Keratinocyte (primary cell): ENCODE data around the gene CA4. TPM values are rescaled to one million over a fixed set of nuclear protein-coding genes. Genes with fewer than 3 reads are reported as not detected.

Experiments used
- DNase-seq: peaks from one replicate; pipeline ENCODE4 v3.0.0-alpha.2; 2011; ENCODE audit warnings: low read depth, missing footprints, low spot score
- FAIRE-seq: peaks from 2 replicates; lab custom pipeline; 2011; peaks lifted over from hg19 to GRCh38; lab: Jason Lieb, UNC
- H2AFZ ChIP-seq: 2 replicates; pipeline ENCODE4 v1.6.0; 2012; ENCODE audit warnings: low read length, control low read depth, inconsistent platforms; ENCODE audit not compliant: control insufficient read depth
- H3K27ac ChIP-seq: 2 replicates; pipeline ENCODE4 v1.5.1; 2011; ENCODE audit warnings: low read length; ENCODE audit not compliant: control insufficient read depth, insufficient read depth
- H3K27me3 ChIP-seq: 3 replicates; pipeline ENCODE4 v1.6.0; 2011; ENCODE audit warnings: low read length; ENCODE audit not compliant: control insufficient read depth, insufficient read depth; ENCODE audit errors: extremely low read depth
- H3K36me3 ChIP-seq, 2 experiments: 2 replicates in 1 of 2; 3 replicates in 1 of 2; pipeline ENCODE4 v1.5.1; 2011; ENCODE audit warnings: low read length in 2 of 2, mild to moderate bottlenecking in 1 of 2; ENCODE audit not compliant: control insufficient read depth in 2 of 2, insufficient read depth in 2 of 2; ENCODE audit errors: extremely low read depth in 1 of 2
- H3K4me1 ChIP-seq: 3 replicates; pipeline ENCODE4 v1.5.1; 2011; ENCODE audit warnings: low read length; ENCODE audit not compliant: control insufficient read depth, insufficient read depth; ENCODE audit errors: extremely low read depth
- H3K4me2 ChIP-seq: 3 replicates; pipeline ENCODE4 v1.6.0; 2011; ENCODE audit warnings: low read depth, low read length; ENCODE audit not compliant: control insufficient read depth, insufficient read depth; ENCODE audit errors: extremely low read depth
- H3K4me3 ChIP-seq, 3 experiments: fragments of 200-600 bp in 1 of 3; sonication (generic) in 1 of 3; 2 replicates in 2 of 3; 3 replicates in 1 of 3; pipeline ENCODE4 v1.5.1; 2011 to 2016; ENCODE audit warnings: low read length in 3 of 3, mild to moderate bottlenecking in 3 of 3, control low read depth in 2 of 3, inconsistent platforms in 1 of 3, low read depth in 1 of 3, mixed read lengths in 1 of 3, mixed run types in 1 of 3, moderate library complexity in 1 of 3; ENCODE audit not compliant: control insufficient read depth in 2 of 3, insufficient read depth in 2 of 3; ENCODE audit errors: extremely low read depth in 1 of 3
- H3K79me2 ChIP-seq: 2 replicates; pipeline ENCODE4 v1.6.0; 2012; ENCODE audit warnings: low read length; ENCODE audit not compliant: control insufficient read depth, insufficient read depth
- H3K9ac ChIP-seq: 3 replicates; pipeline ENCODE4 v1.6.0; 2011; ENCODE audit warnings: low read length; ENCODE audit not compliant: control insufficient read depth, insufficient read depth; ENCODE audit errors: extremely low read depth
- H3K9me1 ChIP-seq: 3 replicates; pipeline ENCODE4 v1.6.0; 2011; ENCODE audit warnings: low read length; ENCODE audit not compliant: control insufficient read depth, insufficient read depth; ENCODE audit errors: extremely low read depth
- H3K9me3 ChIP-seq: 2 replicates; pipeline ENCODE4 v1.5.1; 2012; ENCODE audit warnings: low read depth, low read length; ENCODE audit not compliant: control insufficient read depth
- H4K20me1 ChIP-seq: 3 replicates; pipeline ENCODE4 v1.6.0; 2011; ENCODE audit warnings: low read length; ENCODE audit not compliant: control insufficient read depth, insufficient read depth; ENCODE audit errors: extremely low read depth
- EZH2 ChIP-seq: IDR thresholded peaks from one replicate; pipeline ENCODE4 v1.6.1; 2012; ENCODE audit warnings: inconsistent platforms, mild to moderate bottlenecking, low read length, moderate library complexity
- dilution Hi-C: fragments of 300-500 bp; cut with MboI; formaldehyde crosslinking; loops from one replicate; pipeline ENCODE4 v1.7.0; 2020; ENCODE audit warnings: low sequenced_read_pairs; ENCODE audit not compliant: extremely low pct_ligation_motif_present
- polyA plus RNA-seq, 5 experiments: library from polyadenylated mRNA; depleted of rRNA in 3 of 5; stranded (reverse) in 3 of 5; stranded (forward) in 1 of 5; unstranded in 1 of 5; fragments of >200 nt; gene quantifications; 1 replicate in 1 of 5; 2 replicates in 3 of 5; 3 replicates in 1 of 5; pipeline versions ENCODE4 v1.2.1 to v1.2.3, GENCODE V29; 2011 to 2012; ENCODE audit warnings: missing spikeins in 2 of 5, low read depth in 1 of 5, low replicate concordance in 1 of 5
- TF ChIP-seq, protein P1 (sequence below), 3 experiments: IDR thresholded peaks in 1 of 3; conservative IDR thresholded peaks in 1 of 3; optimal IDR thresholded peaks in 1 of 3; 2 replicates in 2 of 3; 3 replicates in 1 of 3; pipeline versions ENCODE3 to v1.5.1; 2011; ENCODE audit warnings: low read length in 3 of 3, mild to moderate bottlenecking in 3 of 3, moderate library complexity in 2 of 3, control low read depth in 1 of 3, inconsistent platforms in 1 of 3; ENCODE audit not compliant: insufficient read depth in 2 of 3; ENCODE audit errors: extremely low read depth in 1 of 3

CA4 gene
- polyA plus RNA-seq, 1 donor (not counting 4 experiments of a cell fraction or from before 2014, with no cell fraction given) = not detected

DNA sequence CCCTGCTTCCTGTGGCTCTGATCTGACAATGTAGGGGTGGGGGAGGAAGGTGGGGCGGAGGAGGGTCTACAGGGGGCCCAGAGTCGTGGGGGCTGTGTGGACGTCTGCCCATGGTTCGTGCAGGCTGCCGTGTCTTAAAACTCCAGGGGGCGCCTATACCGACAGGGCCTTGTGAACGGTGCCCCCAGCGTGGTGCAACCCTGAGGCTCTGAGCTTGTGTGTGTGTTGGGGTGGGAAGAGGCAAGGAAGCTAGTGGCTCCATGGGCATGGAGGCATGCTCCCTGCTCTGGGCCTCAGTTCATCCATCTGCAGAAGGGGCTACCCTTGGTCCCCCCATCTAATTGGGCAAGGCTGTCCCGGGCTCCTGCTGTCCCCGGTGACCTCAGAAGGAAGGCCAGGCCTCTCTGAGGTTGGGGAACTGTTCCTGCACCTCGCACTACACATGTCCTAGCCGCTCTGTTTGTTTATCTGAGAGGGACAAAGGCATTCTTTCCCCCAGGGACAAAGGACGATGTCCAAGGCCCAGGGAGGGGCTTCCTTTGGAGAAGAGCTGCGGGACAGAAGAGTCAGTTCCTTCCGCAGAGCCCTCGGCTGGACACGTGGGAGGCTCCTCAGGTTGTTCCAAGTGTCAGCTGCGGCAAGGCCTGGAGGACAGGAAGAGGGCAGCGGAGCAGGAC is 13.5 kb downstream of the CA4 start:
- Histone ChIP-seq H3K27me3 (peaks cover 11% of the 10 kb centered on the region), H3K27ac (no peak overlapping the region), H3K4me3 (no peak overlapping the region), H4K20me1 (no peaks in the 10 kb centered on the region), H2AFZ (no peak overlapping the region), H3K4me2 (no peak overlapping the region), H3K79me2 (no peaks in the 10 kb centered on the region), H3K9ac (no peak overlapping the region), H3K4me1 (no peaks in the 10 kb centered on the region), H3K9me3 (no peaks in the 10 kb centered on the region), H3K36me3 (no peaks in the 10 kb centered on the region), H3K9me1 (no peaks in the 10 kb centered on the region)
- dilution Hi-C loops = no loop called here
- TF ChIP-seq, protein P1, sequence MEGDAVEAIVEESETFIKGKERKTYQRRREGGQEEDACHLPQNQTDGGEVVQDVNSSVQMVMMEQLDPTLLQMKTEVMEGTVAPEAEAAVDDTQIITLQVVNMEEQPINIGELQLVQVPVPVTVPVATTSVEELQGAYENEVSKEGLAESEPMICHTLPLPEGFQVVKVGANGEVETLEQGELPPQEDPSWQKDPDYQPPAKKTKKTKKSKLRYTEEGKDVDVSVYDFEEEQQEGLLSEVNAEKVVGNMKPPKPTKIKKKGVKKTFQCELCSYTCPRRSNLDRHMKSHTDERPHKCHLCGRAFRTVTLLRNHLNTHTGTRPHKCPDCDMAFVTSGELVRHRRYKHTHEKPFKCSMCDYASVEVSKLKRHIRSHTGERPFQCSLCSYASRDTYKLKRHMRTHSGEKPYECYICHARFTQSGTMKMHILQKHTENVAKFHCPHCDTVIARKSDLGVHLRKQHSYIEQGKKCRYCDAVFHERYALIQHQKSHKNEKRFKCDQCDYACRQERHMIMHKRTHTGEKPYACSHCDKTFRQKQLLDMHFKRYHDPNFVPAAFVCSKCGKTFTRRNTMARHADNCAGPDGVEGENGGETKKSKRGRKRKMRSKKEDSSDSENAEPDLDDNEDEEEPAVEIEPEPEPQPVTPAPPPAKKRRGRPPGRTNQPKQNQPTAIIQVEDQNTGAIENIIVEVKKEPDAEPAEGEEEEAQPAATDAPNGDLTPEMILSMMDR (optimal IDR thresholded peaks at IDR 0.05 in 1 of 3, IDR thresholded peaks at IDR 0.05 in 1 of 3, conservative IDR thresholded peaks at IDR 0.05 in 1 of 3; ENCODE audit: extremely low read depth in 1 of 3, insufficient read depth in 2 of 3, low read length in 3 of 3) = no peak
- TF ChIP-seq EZH2 = no peak
- FAIRE-seq (no peak), DNase-seq (no peak)

DNA sequence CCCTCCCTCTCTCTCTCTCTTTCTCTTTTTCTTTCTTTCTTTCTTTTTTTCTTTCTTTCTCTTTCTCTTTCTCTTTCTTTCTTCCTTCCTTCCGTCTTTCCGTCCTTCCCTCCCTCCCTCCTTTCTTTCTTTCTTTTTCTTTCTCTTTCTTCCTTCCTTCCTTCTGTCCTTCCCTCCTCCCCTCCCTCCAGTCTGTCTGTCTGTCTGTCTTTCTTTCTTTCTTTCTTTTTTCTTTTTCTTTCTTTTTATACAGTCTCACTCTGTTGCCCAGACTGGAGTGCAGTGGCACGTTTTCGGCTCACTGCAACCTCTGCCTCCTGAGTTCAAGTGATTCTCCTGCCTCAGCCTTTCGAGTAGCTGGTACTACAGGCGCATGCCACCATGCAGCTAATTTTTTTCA is 14.4 kb downstream of the CA4 start:
- Histone ChIP-seq H3K9ac (no peak overlapping the region), H2AFZ (no peak overlapping the region), H3K4me3 (no peak overlapping the region), H3K4me2 (no peak overlapping the region), H4K20me1 (no peaks in the 10 kb centered on the region), H3K9me3 (no peaks in the 10 kb centered on the region), H3K79me2 (no peaks in the 10 kb centered on the region), H3K4me1 (no peaks in the 10 kb centered on the region), H3K27me3 (peaks cover 5% of the 10 kb centered on the region), H3K36me3 (no peaks in the 10 kb centered on the region), H3K27ac (no peak overlapping the region), H3K9me1 (no peaks in the 10 kb centered on the region)
- DNase-seq (no peak), FAIRE-seq (no peak)
- no peak for TF ChIP-seq EZH2
- TF ChIP-seq, protein P1 (optimal IDR thresholded peaks at IDR 0.05 in 1 of 3, IDR thresholded peaks at IDR 0.05 in 1 of 3, conservative IDR thresholded peaks at IDR 0.05 in 1 of 3; ENCODE audit: extremely low read depth in 1 of 3, insufficient read depth in 2 of 3, low read length in 3 of 3) = no peak
- dilution Hi-C loops = no loop called here
